Activated CD8-positive, alpha-beta T cell treated with anti-CD3 and anti-CD28 coated beads for 36 hours (primary cell): Measurements from ENCODE around the gene ARHGAP22. TPM values are rescaled to one million over a fixed set of nuclear protein-coding genes. Genes with fewer than 3 reads are reported as not detected.

Source experiments
- ATAC-seq: fragments of 200-7000 bp; cut with Tn5 transposase; one replicate; pipeline ENCODE4 v1.10.0; 2021; ENCODE audit warnings: mild to moderate bottlenecking, moderate library complexity
- CTCF ChIA-PET: fragments of 350-600 bp; sonication (Branson Sonifier 250); formaldehyde crosslinking; loops from one replicate; lab custom pipeline; 2021; ENCODE audit warnings: antibody characterized with exemption; lab: Charles Lee
- POLR2A ChIA-PET: fragments of 350-600 bp; sonication (Branson Sonifier 250); formaldehyde crosslinking; loops from one replicate; lab custom pipeline; 2021; ENCODE audit warnings: antibody characterized with exemption; lab: Charles Lee
- DNase-seq: peaks from one replicate; pipeline ENCODE4 v3.0.0-alpha.2; 2020
- H3K27ac Mint-ChIP-seq: one replicate; pipeline ENCODE4 v1.8.0; 2021; ENCODE audit warnings: mild to moderate bottlenecking, mixed read lengths
- H3K27me3 Mint-ChIP-seq: one replicate; pipeline ENCODE4 v1.8.0; 2021; ENCODE audit warnings: mixed read lengths
- H3K36me3 Mint-ChIP-seq: one replicate; pipeline ENCODE4 v1.8.0; 2021; ENCODE audit warnings: low read depth, mixed read lengths
- H3K4me1 Mint-ChIP-seq: one replicate; pipeline ENCODE4 v1.8.0; 2021; ENCODE audit warnings: low read depth, mixed read lengths
- H3K4me3 Mint-ChIP-seq: one replicate; pipeline ENCODE4 v1.8.0; 2021; ENCODE audit warnings: mild to moderate bottlenecking, moderate library complexity, mixed read lengths
- H3K9me3 Mint-ChIP-seq: one replicate; pipeline ENCODE4 v1.8.0; 2021; ENCODE audit warnings: mixed read lengths
- intact Hi-C: fragments of 100-400 bp; cut with micrococcal nuclease; formaldehyde crosslinking; loops from one replicate; pipeline ENCODE4 v1.10.0; 2022
- total RNA-seq, 2 experiments: library from RNA; stranded (reverse); gene quantifications; one replicate each; pipeline ENCODE4 v1.2.3, GENCODE V29; 2021
- TF ChIP-seq, protein P1 (sequence below): fragments of 200-600 bp; IDR thresholded peaks from one replicate; pipeline ENCODE4 v1.8.0; 2022; ENCODE audit warnings: antibody characterized with exemption, mild to moderate bottlenecking

Gene ARHGAP22, protein sequence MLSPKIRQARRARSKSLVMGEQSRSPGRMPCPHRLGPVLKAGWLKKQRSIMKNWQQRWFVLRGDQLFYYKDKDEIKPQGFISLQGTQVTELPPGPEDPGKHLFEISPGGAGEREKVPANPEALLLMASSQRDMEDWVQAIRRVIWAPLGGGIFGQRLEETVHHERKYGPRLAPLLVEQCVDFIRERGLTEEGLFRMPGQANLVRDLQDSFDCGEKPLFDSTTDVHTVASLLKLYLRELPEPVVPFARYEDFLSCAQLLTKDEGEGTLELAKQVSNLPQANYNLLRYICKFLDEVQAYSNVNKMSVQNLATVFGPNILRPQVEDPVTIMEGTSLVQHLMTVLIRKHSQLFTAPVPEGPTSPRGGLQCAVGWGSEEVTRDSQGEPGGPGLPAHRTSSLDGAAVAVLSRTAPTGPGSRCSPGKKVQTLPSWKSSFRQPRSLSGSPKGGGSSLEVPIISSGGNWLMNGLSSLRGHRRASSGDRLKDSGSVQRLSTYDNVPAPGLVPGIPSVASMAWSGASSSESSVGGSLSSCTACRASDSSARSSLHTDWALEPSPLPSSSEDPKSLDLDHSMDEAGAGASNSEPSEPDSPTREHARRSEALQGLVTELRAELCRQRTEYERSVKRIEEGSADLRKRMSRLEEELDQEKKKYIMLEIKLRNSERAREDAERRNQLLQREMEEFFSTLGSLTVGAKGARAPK
- not detected for total RNA-seq

DNA sequence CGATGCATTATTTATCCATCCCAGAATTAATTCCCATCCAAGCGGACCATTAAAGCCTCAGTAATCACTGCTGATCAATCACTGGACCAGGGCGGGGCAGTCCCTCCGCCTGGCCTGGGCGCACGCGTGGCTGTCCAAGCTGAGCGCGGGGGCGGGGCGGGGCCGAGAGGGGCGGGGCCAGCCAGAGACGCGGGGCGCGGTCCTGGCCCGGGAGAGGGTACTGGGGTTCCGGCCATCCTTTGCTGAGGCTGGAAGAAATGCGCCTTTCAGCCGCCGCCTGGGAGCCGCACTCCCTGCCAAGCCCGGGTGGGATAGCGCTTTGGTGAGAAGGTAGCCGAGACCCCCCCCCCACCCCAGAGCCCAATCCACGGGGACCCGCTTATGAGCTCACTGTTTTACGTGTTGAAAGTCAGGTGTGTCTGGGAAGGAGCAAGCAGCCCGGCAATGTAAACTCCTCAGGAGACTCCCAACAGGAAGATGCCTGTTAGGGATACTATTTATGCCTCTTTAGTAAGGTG is at the start of gene ARHGAP22:
TSS of gene ARHGAP22 (minus strand) at position 83 of the 518 bp plus-strand sequence. CDS start 277 bp downstream, outside the sequence.
- Mint-ChIP-seq H3K4me3 (no peak within 1 kb of the TSS), H3K27ac (no peak within 1 kb of the TSS), H3K36me3 (no peaks in the 10 kb centered on the region), H3K9me3 (no peaks in the 10 kb centered on the region), H3K4me1 (peaks cover 2% of the 10 kb centered on the region), H3K27me3 (peaks cover 28% of the 10 kb centered on the region)
- ATAC-seq (no peak), DNase-seq (no peak)
- CTCF ChIA-PET, result interaction anchor here (8.7 kb wide), 1 partner anchor 52 kb away, joined by 91 read pairs; no protein-coding TSS in a partner anchor
- POLR2A ChIA-PET, result no interaction called here
- intact Hi-C loops, result no loop called here
- TF ChIP-seq, protein P1, sequence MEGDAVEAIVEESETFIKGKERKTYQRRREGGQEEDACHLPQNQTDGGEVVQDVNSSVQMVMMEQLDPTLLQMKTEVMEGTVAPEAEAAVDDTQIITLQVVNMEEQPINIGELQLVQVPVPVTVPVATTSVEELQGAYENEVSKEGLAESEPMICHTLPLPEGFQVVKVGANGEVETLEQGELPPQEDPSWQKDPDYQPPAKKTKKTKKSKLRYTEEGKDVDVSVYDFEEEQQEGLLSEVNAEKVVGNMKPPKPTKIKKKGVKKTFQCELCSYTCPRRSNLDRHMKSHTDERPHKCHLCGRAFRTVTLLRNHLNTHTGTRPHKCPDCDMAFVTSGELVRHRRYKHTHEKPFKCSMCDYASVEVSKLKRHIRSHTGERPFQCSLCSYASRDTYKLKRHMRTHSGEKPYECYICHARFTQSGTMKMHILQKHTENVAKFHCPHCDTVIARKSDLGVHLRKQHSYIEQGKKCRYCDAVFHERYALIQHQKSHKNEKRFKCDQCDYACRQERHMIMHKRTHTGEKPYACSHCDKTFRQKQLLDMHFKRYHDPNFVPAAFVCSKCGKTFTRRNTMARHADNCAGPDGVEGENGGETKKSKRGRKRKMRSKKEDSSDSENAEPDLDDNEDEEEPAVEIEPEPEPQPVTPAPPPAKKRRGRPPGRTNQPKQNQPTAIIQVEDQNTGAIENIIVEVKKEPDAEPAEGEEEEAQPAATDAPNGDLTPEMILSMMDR, result no peak

DNA sequence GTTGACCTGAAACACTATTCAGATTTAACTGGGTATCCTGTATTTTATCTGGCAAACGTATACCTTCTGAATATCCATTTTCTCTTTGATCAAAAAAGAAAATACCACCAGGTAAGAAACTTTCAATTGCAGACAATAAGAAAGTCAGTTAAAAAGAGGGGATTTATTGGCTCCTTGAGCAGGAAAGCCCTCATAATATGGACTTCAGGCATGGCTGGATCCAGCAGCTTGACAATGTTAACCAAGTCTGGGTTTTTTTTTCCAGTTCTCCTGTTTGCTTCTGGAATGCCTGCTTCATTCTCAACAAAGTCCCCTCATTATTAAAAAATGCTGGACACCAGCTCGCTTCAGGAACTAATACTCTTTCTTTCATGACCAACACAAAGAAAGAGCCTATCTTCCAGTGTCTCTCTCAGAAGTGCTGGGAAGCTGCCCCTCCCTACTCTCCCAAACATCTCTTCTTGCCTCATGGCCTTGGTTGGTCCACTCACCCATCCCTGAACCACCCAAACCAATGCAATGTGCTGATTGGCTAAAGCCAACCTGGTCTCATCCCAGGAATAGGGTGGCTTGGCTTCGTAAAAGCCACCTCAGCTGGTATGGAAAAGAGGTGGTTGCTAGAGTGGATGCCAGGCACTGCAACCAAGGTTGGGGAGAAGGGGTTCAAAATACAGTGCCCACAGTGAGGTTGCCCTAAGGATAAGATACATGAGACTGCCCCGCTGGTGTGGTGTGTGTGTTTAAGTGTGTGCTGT is 49.2 kb upstream of the ARHGAP22 start:
- ATAC-seq (no peak), DNase-seq (no peak)
- Mint-ChIP-seq H3K4me1 (peaks cover 7% of the 10 kb centered on the region), H3K36me3 (no peaks in the 10 kb centered on the region), H3K27me3 (peaks cover 19% of the 10 kb centered on the region), H3K27ac (no peak overlapping the region), H3K9me3 (no peaks in the 10 kb centered on the region), H3K4me3 (no peak overlapping the region)
- ChIA-PET POLR2A (no interaction called here), CTCF (no interaction called here)
- TF ChIP-seq, protein P1, result no peak
- intact Hi-C loops, result loop anchor here (10.0 kb wide), 1 partner anchor 861 kb away; no protein-coding TSS in a partner anchor

DNA sequence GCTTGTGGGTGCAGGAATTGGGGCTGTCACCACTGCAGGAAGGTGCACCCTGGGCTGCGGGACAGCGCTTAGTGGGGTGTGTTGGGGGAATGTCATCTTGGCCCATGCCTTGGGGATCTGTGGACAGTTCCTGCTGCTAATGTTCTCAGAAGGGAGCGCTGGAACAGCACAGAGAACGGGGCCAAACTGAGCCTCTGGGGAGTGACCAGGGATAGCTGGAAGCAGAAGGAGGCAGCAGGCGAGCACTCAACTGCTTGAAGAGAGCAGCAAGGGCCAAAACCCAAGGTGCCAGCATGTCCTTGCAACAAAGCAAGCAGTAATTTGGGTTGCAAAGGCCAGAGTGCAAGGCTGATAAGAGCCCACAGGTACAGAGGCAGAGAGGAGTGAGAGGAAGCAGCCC is 48.5 kb upstream of the ARHGAP22 start:
- DNase-seq (no peak), ATAC-seq (no peak)
- no peak overlapping the region for H3K4me3 Mint-ChIP-seq
- TF ChIP-seq, protein P1, result no peak
- ChIA-PET POLR2A (no interaction called here), CTCF (no interaction called here)
- H3K9me3 Mint-ChIP-seq, result no peaks in the 10 kb centered on the region
- peaks cover 15% of the 10 kb centered on the region for H3K27me3 Mint-ChIP-seq
- no peaks in the 10 kb centered on the region for H3K36me3 Mint-ChIP-seq
- intact Hi-C loops, result loop anchor here (10.0 kb wide), 1 partner anchor 861 kb away; no protein-coding TSS in a partner anchor
- peaks cover 7% of the 10 kb centered on the region for H3K4me1 Mint-ChIP-seq
- no peak overlapping the region for H3K27ac Mint-ChIP-seq

DNA sequence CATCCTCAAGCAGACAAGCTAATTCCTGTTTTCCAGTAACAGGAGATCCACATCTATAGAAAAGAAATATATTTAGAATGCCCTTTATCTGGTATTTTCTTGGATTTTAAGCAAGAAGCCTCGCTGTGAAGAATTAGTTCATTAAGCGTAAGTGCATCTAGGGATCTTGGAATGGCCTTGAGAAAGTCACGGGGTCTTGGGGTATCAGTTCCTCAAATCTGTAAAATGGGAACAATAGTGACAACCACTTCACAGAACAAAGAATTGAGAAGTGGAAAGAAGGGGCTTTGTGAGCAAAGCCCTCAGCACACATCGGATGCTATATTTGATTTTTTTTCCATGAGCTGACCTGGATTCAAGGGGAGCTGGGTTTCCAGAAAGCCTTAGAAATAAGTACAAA is 47.5 kb upstream of the ARHGAP22 start:
- Mint-ChIP-seq H3K4me1 (peaks cover 7% of the 10 kb centered on the region), H3K27me3 (peaks cover 7% of the 10 kb centered on the region), H3K4me3 (no peak overlapping the region), H3K36me3 (no peaks in the 10 kb centered on the region), H3K9me3 (no peaks in the 10 kb centered on the region), H3K27ac (no peak overlapping the region)
- no peak for ATAC-seq
- TF ChIP-seq, protein P1, result no peak
- POLR2A ChIA-PET, result no interaction called here
- CTCF ChIA-PET, result no interaction called here
- intact Hi-C loops, result loop anchor here (10.0 kb wide), 1 partner anchor 862 kb away; no protein-coding TSS in a partner anchor
- no peak for DNase-seq
